T-helper 17 cell (primary cell): ENCODE results near the gene CLEC4M. TPM values are rescaled to one million over a fixed set of nuclear protein-coding genes. Genes with fewer than 3 reads are reported as not detected.

ENCODE experiments used
- ATAC-seq: fragments of 150-1000 bp; cut with Tn5 transposase; 2 replicates; pipeline ENCODE4 v1.10.0; 2021; ENCODE audit warnings: mild to moderate bottlenecking, moderate library complexity
- DNase-seq, 3 donors: peaks; one replicate each; pipeline versions ENCODE4 v3.0.0 to v3.0.0-alpha.2; 2020 to 2021
- H3K9me3 ChIP-seq: one replicate; pipeline ENCODE4 v1.7.0; 2013; ENCODE audit warnings: low read length, mild to moderate bottlenecking; ENCODE audit not compliant: control insufficient read depth, poor library complexity, severe bottlenecking
- H3K27ac Mint-ChIP-seq: one replicate; pipeline ENCODE4 v1.8.0; 2022; ENCODE audit warnings: mild to moderate bottlenecking, moderate library complexity, mixed read lengths
- H3K27me3 Mint-ChIP-seq: one replicate; pipeline ENCODE4 v1.8.0; 2022; ENCODE audit warnings: mixed read lengths
- H3K36me3 Mint-ChIP-seq: one replicate; pipeline ENCODE4 v1.8.0; 2022; ENCODE audit warnings: low read depth, mixed read lengths
- H3K4me1 Mint-ChIP-seq: one replicate; pipeline ENCODE4 v1.8.0; 2022; ENCODE audit warnings: mild to moderate bottlenecking, mixed read lengths
- H3K4me3 Mint-ChIP-seq: one replicate; pipeline ENCODE4 v1.8.0; 2022; ENCODE audit warnings: mild to moderate bottlenecking, moderate library complexity, mixed read lengths
- total RNA-seq, 4 donors: library from RNA in 2 of 4; stranded (reverse) in 2 of 4; gene quantifications; one replicate each; pipeline ENCODE4 v1.2.3 and lab custom pipeline; 2022 to 2026

Gene CLEC4M, protein sequence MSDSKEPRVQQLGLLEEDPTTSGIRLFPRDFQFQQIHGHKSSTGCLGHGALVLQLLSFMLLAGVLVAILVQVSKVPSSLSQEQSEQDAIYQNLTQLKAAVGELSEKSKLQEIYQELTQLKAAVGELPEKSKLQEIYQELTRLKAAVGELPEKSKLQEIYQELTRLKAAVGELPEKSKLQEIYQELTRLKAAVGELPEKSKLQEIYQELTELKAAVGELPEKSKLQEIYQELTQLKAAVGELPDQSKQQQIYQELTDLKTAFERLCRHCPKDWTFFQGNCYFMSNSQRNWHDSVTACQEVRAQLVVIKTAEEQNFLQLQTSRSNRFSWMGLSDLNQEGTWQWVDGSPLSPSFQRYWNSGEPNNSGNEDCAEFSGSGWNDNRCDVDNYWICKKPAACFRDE
- total RNA-seq (under 1 TPM in 1 of 2 donors, not detected in 1; 0.17 TPM), total RNA-seq (lab: John Stamatoyannopoulos, UW) (0 to 0.12 reads per million in 2 donors)

DNA sequence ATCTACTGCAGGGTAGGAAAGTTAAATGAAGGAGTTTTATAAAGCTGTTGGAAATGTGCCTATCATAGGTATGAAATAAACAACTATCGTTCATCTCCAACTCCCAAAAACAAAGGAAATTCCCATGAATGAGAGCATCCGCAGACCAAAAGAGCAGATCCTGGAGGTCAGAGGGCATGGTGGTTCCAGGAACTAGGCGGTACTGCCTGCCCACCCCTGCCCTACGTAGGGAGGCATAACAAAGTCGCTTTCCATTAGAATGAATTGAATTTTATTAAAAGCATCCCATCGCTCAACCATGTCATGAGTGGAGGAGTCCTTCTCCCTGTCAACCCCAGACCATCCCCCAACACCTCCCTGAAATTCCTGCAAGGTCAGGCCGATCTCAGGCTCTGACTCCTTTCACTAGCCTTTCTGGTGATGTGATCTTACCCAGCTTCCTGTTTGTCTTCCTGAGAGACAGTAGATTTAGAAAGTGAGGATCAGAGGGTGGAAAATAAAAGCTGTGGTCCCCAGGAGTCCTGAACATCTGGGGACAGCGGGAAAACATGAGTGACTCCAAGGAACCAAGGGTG is at the start of gene CLEC4M:
CLEC4M (plus strand) TSS at position 525 of the 575 bp plus-strand sequence; CDS start at position 549, 24 bp downstream.
- Mint-ChIP-seq H3K27ac (peak within 1 kb of the TSS; percentile 46), H3K27me3 (peaks cover 16% of the 10 kb centered on the region), H3K4me3 (no peak within 1 kb of the TSS), H3K4me1 (peaks cover 5% of the 10 kb centered on the region), H3K36me3 (peaks cover 5% of the 10 kb centered on the region)
- ATAC-seq (no peak), DNase-seq (no peak)
- peaks cover 9% of the 10 kb centered on the region for H3K9me3 ChIP-seq

DNA sequence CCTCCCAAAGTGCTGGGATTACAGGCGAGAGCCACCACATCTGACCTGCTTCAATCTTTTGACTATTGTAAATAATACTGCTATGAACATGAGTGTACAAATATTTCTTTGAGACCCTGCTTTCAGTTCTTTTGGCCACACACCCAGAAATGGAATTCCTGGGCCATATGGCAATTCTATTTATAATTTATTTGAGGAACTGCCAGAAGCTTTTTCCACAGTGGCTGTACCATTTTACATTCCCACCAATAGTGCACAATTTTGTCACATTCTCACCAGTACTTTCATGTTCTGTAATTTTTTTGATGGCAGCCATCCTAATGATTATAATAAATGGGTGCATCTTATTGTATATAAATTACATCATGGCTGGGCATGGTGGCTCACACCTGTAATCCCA is 47.4 kb upstream of the CLEC4M start:
- no peak for DNase-seq
- H3K4me3 Mint-ChIP-seq = no peak overlapping the region
- peaks cover 1% of the 10 kb centered on the region for H3K4me1 Mint-ChIP-seq

DNA sequence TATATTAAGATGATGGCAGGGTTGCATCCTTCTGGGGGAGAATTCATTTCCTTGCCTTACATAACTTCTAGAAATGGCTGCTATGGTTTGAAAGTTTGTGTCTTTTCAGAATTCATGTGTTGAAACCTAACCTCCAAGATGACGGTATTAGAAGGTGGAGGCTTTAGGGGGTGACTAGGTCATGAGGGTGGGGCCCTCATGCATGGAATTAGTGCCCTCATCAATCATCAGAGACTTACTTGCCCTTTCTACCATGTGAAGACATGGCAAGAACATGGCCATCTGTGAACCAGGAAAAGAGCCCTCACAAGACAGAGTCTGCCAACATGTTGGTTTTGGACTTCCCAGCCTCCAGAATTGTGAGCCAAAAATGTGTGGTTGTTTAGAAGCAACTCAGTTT is 46.3 kb upstream of the CLEC4M start:
- no peak for DNase-seq
- Mint-ChIP-seq H3K27ac (no peak overlapping the region), H3K36me3 (no peaks in the 10 kb centered on the region), H3K4me1 (no peaks in the 10 kb centered on the region), H3K27me3 (no peaks in the 10 kb centered on the region), H3K4me3 (no peak overlapping the region)
- ATAC-seq = no peak
- H3K9me3 ChIP-seq = no peaks in the 10 kb centered on the region

More for the DNA sequence above, 47.4 kb upstream of the CLEC4M start:
- H3K36me3 Mint-ChIP-seq = no peaks in the 10 kb centered on the region
- no peak for ATAC-seq
- peak overlapping the region; percentile 19 for H3K27ac Mint-ChIP-seq
- H3K27me3 Mint-ChIP-seq = no peaks in the 10 kb centered on the region
- H3K9me3 ChIP-seq = no peaks in the 10 kb centered on the region

DNA sequence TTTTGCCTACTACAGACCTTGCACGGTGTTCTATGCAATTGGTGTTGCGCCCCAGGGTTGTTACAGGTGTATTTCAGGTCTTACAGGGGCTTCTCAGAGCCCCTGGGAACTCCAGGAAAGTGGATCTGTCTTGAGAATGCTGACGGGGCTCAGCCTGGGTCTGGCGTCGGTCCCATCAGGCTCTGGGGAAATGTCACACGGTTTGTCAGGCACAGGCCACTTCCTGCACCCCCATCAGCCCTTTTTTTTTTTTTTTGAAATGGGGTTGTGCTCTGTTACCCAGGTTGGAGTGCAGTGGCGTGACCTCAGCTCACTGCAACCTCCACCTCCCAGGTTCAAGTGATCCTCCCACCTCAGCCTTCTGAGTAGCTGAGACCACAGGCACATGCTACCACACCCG is 44.4 kb upstream of the CLEC4M start:
- Mint-ChIP-seq H3K36me3 (no peaks in the 10 kb centered on the region), H3K4me1 (peaks cover 2% of the 10 kb centered on the region), H3K4me3 (peak overlapping the region; percentile 33), H3K27ac (peak overlapping the region; percentile 21), H3K27me3 (peaks cover 7% of the 10 kb centered on the region)
- ATAC-seq = peak; percentile 61
- no peaks in the 10 kb centered on the region for H3K9me3 ChIP-seq
- DNase-seq = no peak

DNA sequence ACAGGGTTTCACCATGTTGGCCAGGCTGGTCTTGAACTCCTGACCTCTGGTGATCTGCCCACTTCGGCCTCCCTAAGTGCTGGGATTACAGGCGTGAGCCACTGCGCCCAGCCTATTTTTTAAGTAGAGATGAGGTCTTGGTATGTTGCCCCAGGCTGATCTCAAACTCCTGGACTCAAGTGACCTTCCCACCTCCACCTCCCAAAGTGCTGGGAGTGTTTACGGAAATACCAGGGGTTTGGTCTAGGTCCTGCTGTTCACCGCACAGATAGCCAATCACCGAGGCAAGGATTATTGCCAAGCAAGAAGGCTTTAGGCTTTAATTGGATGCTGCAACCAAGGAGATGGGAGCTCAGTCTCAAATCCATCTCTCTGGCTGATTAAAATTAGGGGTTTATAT is 42.7 kb upstream of the CLEC4M start:
- no peak for ATAC-seq
- H3K9me3 ChIP-seq = no peaks in the 10 kb centered on the region
- Mint-ChIP-seq H3K27ac (no peak overlapping the region), H3K4me1 (peaks cover 2% of the 10 kb centered on the region), H3K36me3 (no peaks in the 10 kb centered on the region), H3K27me3 (peaks cover 7% of the 10 kb centered on the region), H3K4me3 (no peak overlapping the region)
- DNase-seq = no peak

DNA sequence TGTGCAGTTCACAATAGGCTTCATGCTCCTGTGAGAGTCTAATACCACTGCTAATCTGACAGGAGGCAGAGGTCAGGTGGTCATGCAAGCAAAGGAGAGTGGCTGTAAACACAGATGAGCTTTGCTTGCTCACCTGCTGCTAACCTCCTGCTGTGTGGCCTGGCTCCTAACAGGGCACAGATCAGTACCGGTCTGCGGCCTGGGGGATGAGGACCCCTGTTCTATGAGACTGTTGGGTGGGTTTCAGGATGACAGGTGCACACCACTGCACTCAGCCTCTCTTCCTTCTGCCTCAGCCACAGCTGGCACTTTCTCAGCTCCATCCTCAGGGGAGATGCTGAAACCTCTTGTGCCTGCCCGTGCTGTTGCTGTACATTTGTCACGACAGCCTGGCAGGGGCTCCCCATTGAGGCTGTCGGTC is 40.8 kb upstream of the CLEC4M start:
- H3K36me3 Mint-ChIP-seq = no peaks in the 10 kb centered on the region
- peaks cover 2% of the 10 kb centered on the region for H3K4me1 Mint-ChIP-seq
- no peak for DNase-seq
- peaks cover 8% of the 10 kb centered on the region for H3K27me3 Mint-ChIP-seq
- H3K27ac Mint-ChIP-seq = no peak overlapping the region
- H3K4me3 Mint-ChIP-seq = no peak overlapping the region
- no peak for ATAC-seq
- no peaks in the 10 kb centered on the region for H3K9me3 ChIP-seq

DNA sequence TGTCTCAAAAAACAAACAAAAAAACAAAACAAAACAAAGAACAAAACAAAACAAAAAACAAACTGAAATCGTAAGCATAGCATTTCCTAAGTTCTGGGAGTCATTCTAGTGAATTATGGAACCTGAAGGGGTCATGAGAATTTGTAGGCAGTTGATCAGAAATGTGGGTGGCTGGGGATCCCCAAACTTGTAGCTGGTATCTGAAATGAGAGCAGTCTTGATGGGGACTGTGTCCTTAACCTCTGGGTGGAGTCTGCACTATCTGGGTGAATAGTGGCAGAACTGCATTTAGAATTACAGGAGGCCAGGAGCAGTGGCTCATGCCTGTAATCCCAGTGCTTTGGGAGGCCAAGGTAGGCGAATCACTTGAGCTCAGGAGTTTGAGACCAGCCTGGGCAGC is 37.3 kb upstream of the CLEC4M start:
- no peak overlapping the region for H3K4me3 Mint-ChIP-seq
- H3K9me3 ChIP-seq = no peaks in the 10 kb centered on the region
- no peak overlapping the region for H3K27ac Mint-ChIP-seq
- H3K36me3 Mint-ChIP-seq = peaks cover 9% of the 10 kb centered on the region
- ATAC-seq = no peak
- peaks cover 38% of the 10 kb centered on the region for H3K27me3 Mint-ChIP-seq
- H3K4me1 Mint-ChIP-seq = peaks cover 8% of the 10 kb centered on the region
- DNase-seq = no peak

DNA sequence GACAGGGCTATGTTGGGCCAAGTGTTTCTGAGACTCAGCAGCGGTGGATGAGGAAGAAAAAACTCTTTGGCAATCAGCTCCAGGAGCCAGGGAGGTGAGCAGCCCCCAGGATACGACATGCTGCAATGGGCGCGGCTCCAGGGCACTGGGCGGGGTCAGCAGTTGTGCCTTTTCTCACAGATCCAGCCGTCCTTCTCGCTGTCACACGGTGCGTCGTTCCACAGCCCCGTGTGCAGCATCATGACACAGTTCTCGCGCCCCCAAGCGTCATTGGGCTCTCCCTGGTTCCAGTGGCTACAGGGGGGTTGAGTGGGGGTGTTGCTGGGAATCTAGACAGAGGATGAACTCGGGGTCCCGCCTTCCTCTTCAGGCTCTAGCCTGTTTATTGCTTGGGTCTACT is 33.8 kb upstream of the CLEC4M start:
- ATAC-seq (peak; percentile 52), DNase-seq (no peak)
- Mint-ChIP-seq H3K4me1 (peaks cover 7% of the 10 kb centered on the region), H3K27ac (peak overlapping the region; percentile 32), H3K4me3 (peak overlapping the region; percentile 39), H3K36me3 (peaks cover 9% of the 10 kb centered on the region), H3K27me3 (peaks cover 40% of the 10 kb centered on the region)
- H3K9me3 ChIP-seq = no peaks in the 10 kb centered on the region

DNA sequence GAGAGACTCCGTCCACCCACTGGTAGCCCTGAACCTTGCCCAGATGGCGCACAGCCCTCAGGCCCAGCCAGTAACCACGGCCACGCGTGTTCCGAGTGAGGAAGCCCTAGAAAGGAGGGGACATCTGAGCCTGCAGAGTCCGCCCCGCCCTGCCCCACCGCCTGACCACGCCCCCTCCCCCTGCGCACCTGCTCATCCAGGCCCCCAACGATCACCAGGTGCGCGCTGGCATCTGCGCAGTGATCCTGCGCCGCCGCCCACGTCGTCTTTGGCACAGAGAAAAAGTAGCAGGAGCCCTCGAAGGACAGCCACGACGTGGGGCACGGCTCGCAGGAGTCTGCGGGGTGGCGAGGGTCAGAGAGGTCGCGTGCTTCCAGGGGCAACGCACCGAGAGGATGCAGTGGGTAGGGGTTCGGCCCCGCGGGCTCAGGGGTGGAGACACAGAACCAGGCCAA is 33.2 kb upstream of the CLEC4M start:
- peaks cover 11% of the 10 kb centered on the region for H3K36me3 Mint-ChIP-seq
- H3K27ac Mint-ChIP-seq = no peak overlapping the region
- peak overlapping the region; percentile 72 for H3K4me3 Mint-ChIP-seq
- peaks cover 44% of the 10 kb centered on the region for H3K27me3 Mint-ChIP-seq
- ATAC-seq = peak; percentile 30
- peaks cover 10% of the 10 kb centered on the region for H3K4me1 Mint-ChIP-seq
- DNase-seq = no peak
- no peaks in the 10 kb centered on the region for H3K9me3 ChIP-seq

DNA sequence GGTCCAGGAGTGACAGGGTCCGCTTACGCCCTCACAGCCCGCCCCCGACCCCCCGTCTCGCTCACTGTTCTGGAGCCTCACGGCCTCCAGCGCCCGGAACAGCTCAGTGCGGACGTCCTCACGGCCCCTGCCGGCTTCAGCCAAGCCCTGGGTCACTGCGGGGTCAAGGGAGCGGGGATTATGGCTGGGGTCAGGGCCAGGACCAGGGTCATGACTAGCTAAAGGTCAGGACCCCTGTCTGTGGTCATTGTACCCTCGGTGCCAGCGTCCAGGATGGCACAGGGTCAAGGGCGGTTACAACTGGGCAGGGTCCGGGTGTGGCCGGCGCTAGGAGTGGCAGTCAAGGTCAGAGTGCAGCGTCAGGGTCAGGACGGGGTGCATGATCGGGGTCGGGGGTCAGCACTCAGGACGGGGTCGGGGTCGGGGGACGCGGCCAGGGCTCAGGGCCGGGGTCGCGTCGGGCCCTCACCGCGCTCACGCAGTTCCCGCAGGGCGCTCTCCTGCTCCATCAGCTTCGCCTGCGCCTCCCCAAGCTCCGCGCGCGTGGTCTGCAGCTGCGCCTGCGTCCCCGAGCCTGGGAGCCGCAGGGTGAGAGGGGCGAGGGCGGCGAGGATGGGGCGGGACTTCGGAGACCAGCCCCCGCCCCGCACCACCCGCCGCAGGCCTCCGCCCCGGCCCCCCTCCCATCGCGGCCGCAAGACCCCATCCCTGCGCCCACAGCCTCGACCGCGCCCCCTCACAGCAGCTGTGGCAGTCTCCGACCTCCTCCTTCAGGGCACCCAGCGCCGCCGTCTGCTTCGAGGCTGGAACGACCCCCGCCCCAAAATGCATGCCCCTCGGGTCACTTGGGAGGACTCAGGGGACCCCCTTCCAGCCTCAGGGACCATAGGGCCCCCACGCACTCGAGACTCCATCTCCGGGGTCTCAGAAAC is 32.5 kb upstream of the CLEC4M start:
- DNase-seq = no peak
- H3K9me3 ChIP-seq = no peaks in the 10 kb centered on the region
- Mint-ChIP-seq H3K27ac (no peak overlapping the region), H3K4me3 (peak overlapping the region; percentile 72), H3K36me3 (peaks cover 11% of the 10 kb centered on the region), H3K4me1 (peaks cover 10% of the 10 kb centered on the region), H3K27me3 (peaks cover 44% of the 10 kb centered on the region)
- ATAC-seq = no peak

DNA sequence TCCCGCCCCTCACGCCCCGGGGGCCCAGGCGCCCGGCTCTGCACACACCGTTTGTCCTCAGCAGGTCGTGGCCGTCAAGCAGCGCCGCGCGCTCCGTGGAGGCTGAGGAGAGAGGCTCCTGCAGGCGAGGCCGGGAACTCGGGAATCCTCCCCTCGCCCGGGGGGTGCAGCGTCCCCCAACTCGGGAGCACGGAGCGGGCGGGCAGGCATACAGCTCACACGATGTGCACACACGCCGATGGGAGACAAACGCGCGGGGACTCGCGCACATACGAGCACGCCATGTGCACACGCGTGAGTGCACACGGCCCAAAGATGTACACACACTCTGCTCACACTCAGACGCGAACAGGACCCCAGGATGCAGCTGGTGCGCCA is 31.8 kb upstream of the CLEC4M start:
- Mint-ChIP-seq H3K4me1 (peaks cover 10% of the 10 kb centered on the region), H3K4me3 (no peak overlapping the region), H3K27me3 (peaks cover 44% of the 10 kb centered on the region), H3K27ac (no peak overlapping the region), H3K36me3 (peaks cover 11% of the 10 kb centered on the region)
- H3K9me3 ChIP-seq = no peaks in the 10 kb centered on the region
- DNase-seq = no peak
- ATAC-seq = no peak

DNA sequence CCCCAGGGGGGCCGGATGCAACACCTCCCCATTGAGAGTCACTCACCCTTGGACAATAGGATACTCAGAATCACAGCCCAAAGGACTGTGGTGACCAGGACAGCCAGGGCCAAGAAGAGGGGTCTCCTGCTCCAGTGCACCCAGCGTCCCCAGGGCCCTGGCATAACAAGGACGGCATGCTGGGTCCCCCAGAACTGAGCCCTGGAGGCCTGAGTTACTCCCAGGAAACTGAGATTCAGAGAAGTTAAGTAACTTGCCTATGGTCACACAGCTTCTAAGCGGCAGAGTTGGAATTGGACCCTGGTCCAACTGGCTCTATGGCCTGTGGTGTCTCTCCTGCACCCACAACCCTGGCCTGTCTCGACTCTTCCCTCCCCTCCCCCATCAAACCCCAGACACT is 31.4 kb upstream of the CLEC4M start:
- peaks cover 44% of the 10 kb centered on the region for H3K27me3 Mint-ChIP-seq
- DNase-seq = no peak
- H3K36me3 Mint-ChIP-seq = peaks cover 11% of the 10 kb centered on the region
- H3K27ac Mint-ChIP-seq = no peak overlapping the region
- H3K9me3 ChIP-seq = no peaks in the 10 kb centered on the region
- no peak overlapping the region for H3K4me3 Mint-ChIP-seq
- H3K4me1 Mint-ChIP-seq = peaks cover 10% of the 10 kb centered on the region
- no peak for ATAC-seq

DNA sequence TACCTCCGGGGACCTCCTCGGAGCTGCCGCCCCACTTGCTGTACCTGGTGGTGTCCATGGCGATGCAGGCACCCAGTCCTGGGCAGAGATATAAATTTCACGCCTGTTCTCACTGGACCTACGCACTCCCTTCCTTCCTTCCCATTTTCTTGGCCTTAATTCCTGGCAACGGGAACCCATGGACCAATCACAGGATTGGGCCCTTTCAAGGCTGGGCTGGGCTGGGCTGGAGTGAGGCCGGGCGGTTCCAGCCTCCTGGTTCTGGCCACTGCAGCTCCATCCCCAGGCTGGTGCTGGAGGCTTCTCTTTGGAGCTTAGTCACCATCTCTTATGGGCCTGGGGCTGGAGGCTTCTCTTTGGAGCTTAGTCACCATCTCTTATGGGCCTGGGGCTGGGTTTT is 31.0 kb upstream of the CLEC4M start, which contains the start of gene CLEC4G:
CLEC4G (minus strand) TSS at position 66 of the 400 bp plus-strand sequence; CDS start at position 58, 8 bp downstream.
- H3K9me3 ChIP-seq = no peaks in the 10 kb centered on the region
- ATAC-seq = no peak
- H3K27me3 Mint-ChIP-seq = peaks cover 44% of the 10 kb centered on the region
- no peak within 1 kb of the TSS for H3K27ac Mint-ChIP-seq
- H3K36me3 Mint-ChIP-seq = peaks cover 11% of the 10 kb centered on the region
- no peak for DNase-seq
- H3K4me3 Mint-ChIP-seq = no peak within 1 kb of the TSS
- peaks cover 10% of the 10 kb centered on the region for H3K4me1 Mint-ChIP-seq
